BJ (cell line): ENCODE measurements around the gene DYNAP. TPM values are rescaled to one million over a fixed set of nuclear protein-coding genes. Genes with fewer than 3 reads are reported as not detected.
A peak's percentile ranks its signal among the peaks of the same experiment; 100 is the strongest.

Experiments
- CTCF ChIA-PET: fragments of 350-600 bp; formaldehyde crosslinking; extraction: SDS; loops from one replicate; lab custom pipeline; 2021; ENCODE audit warnings: antibody characterized with exemption, inconsistent platforms; lab: Yijun Ruan, JAX
- POLR2A ChIA-PET: fragments of 300-600 bp; sonication (Branson Sonifier 250); formaldehyde crosslinking; extraction: SDS; loops from one replicate; lab custom pipeline; 2021; ENCODE audit warnings: antibody characterized with exemption; lab: Charles Lee
- DNase-seq: peaks from one replicate; pipeline ENCODE4 v3.0.0-alpha.2; 2011; ENCODE audit warnings: low read depth
- H3K27me3 ChIP-seq: 2 replicates; pipeline ENCODE4 v1.6.0; 2011; ENCODE audit warnings: low read length; ENCODE audit not compliant: control insufficient read depth, insufficient read depth
- H3K36me3 ChIP-seq: 2 replicates; pipeline ENCODE4 v1.5.1; 2011; ENCODE audit warnings: low read length; ENCODE audit not compliant: control insufficient read depth, insufficient read depth
- H3K4me3 ChIP-seq: 2 replicates; pipeline ENCODE4 v1.5.1; 2011; ENCODE audit warnings: low read depth, mild to moderate bottlenecking, control low read depth, low read length
- CTCF ChIP-seq: IDR thresholded peaks from 2 replicates; pipeline ENCODE4 v1.5.1; 2011; ENCODE audit warnings: low read depth, mild to moderate bottlenecking, control low read depth, inconsistent platforms, low read length, moderate library complexity; ENCODE audit not compliant: insufficient read depth
- polyA plus RNA-seq: library from polyadenylated mRNA; depleted of rRNA; stranded (reverse); fragments of >200 nt; gene quantifications from 2 replicates; pipeline ENCODE4 v1.2.3, GENCODE V29; 2011; rRNA removed

DYNAP gene
- polyA plus RNA-seq, 1 experiment, result not detected

GRCh38 chr18:54630963-54631362 lies 39.9 kb downstream of the DYNAP start:
- Histone ChIP-seq H3K4me3 (no peak overlapping the region), H3K27me3 (no peaks in the 10 kb centered on the region), H3K36me3 (no peaks in the 10 kb centered on the region)
- no peak for TF ChIP-seq CTCF
- POLR2A ChIA-PET, result no interaction called here
- CTCF ChIA-PET, result no interaction called here
- DNase-seq, result no peak

GRCh38 chr18:54636217-54636616 lies 45.2 kb downstream of the DYNAP start:
- ChIA-PET CTCF (no interaction called here), POLR2A (no interaction called here)
- DNase-seq, result no peak
- Histone ChIP-seq H3K36me3 (no peaks in the 10 kb centered on the region), H3K27me3 (no peaks in the 10 kb centered on the region), H3K4me3 (no peak overlapping the region)
- no peak for TF ChIP-seq CTCF

GRCh38 chr18:54641734-54642133 lies 50.7 kb downstream of the DYNAP start:
- no peak for TF ChIP-seq CTCF
- ChIA-PET POLR2A (no interaction called here), CTCF (no interaction called here)
- Histone ChIP-seq H3K27me3 (no peaks in the 10 kb centered on the region), H3K4me3 (no peak overlapping the region), H3K36me3 (no peaks in the 10 kb centered on the region)
- DNase-seq, result no peak

- peak; percentile 29 for TF ChIP-seq CTCF
- POLR2A ChIA-PET, result no interaction called here
- Histone ChIP-seq H3K36me3 (no peaks in the 10 kb centered on the region), H3K27me3 (no peaks in the 10 kb centered on the region), H3K4me3 (no peak overlapping the region)
- DNase-seq, result no peak
- CTCF ChIA-PET, result no interaction called here
Observed at GRCh38 chr18:54647176-54647575, 56.1 kb downstream of the DYNAP start.

Other genes starting within 250 kb of the DYNAP start
- not detected in 2 replicates for gene STARD6, start 233.4 kb upstream of the DYNAP start, polyA plus RNA-seq
- 1.1 and 2.2 TPM in 2 replicates for gene C18orf54, start 233.3 kb upstream of the DYNAP start, polyA plus RNA-seq
- gene RAB27B, start 237.2 kb downstream of the DYNAP start, polyA plus RNA-seq, result 0.25 and 0.33 TPM in 2 replicates